Measurements from ENCODE around the gene MYCT1. TPM values are rescaled to one million over a fixed set of nuclear protein-coding genes. Genes with fewer than 3 reads are reported as not detected.

Gene MYCT1
- total RNA-seq, 1 experiment from 2014 or later: 1.5 TPM

GRCh38 chr6:152726313-152726712 is 28.6 kb downstream of the MYCT1 start:
- Mint-ChIP-seq H3K4me3 (no peak overlapping the region), H3K4me1 (peaks cover 9% of the 10 kb centered on the region), H3K27ac (no peak overlapping the region), H3K36me3 (no peaks in the 10 kb centered on the region), H3K27me3 (ENCODE audit: low read depth) (no peaks in the 10 kb centered on the region), H3K9me3 (no peaks in the 10 kb centered on the region)
- ChIA-PET CTCF (no interaction called here), POLR2A (no interaction called here)
- TF ChIP-seq ETV6 (CRISPR knock-in tag; IDR thresholded peaks at IDR 0.05): no peak
- TF ChIP-seq TEAD4 (CRISPR knock-in tag; IDR thresholded peaks at IDR 0.05): no peak
- TF ChIP-seq MXD4 (CRISPR knock-in tag; IDR thresholded peaks at IDR 0.05; ENCODE audit: borderline replicate concordance): no peak
- TF ChIP-seq NR2C2 (CRISPR knock-in tag; IDR thresholded peaks at IDR 0.05): no peak
- TF ChIP-seq SMAD3 (CRISPR knock-in tag; IDR thresholded peaks at IDR 0.05; ENCODE audit: borderline replicate concordance): no peak
- TF ChIP-seq ZNF138 (CRISPR knock-in tag; conservative IDR thresholded peaks at IDR 0.05): no peak
- no peak for TF ChIP-seq HMGXB4 (CRISPR knock-in tag; IDR thresholded peaks at IDR 0.05)
- no peak for TF ChIP-seq OVOL2 (CRISPR knock-in tag; IDR thresholded peaks at IDR 0.05; ENCODE audit: borderline replicate concordance)
- TF ChIP-seq FOXP4 (CRISPR knock-in tag; IDR thresholded peaks at IDR 0.05): no peak
- no peak for TF ChIP-seq FOXK1 (CRISPR knock-in tag; IDR thresholded peaks at IDR 0.05)
- TF ChIP-seq ESRRA (CRISPR knock-in tag; IDR thresholded peaks at IDR 0.05; ENCODE audit: borderline replicate concordance): no peak
- TF ChIP-seq CREB1 (CRISPR knock-in tag; IDR thresholded peaks at IDR 0.05): no peak
- no peak for TF ChIP-seq ATF2 (CRISPR knock-in tag; IDR thresholded peaks at IDR 0.05; ENCODE audit: borderline replicate concordance, low read depth)
- TF ChIP-seq ZNF263 (CRISPR knock-in tag; IDR thresholded peaks at IDR 0.05; ENCODE audit: low read depth): no peak
- no peak for TF ChIP-seq USF2 (CRISPR knock-in tag; IDR thresholded peaks at IDR 0.05)
- no peak for DNase-seq (ENCODE audit: low spot score)
- ATAC-seq: no peak

GRCh38 chr6:152727507-152727906 is 29.8 kb downstream of the MYCT1 start:
- H3K4me1 Mint-ChIP-seq: peaks cover 7% of the 10 kb centered on the region
- POLR2A ChIA-PET: no interaction called here
- H3K9me3 Mint-ChIP-seq: peaks cover 7% of the 10 kb centered on the region
- ATAC-seq (peak; percentile 83), DNase-seq (ENCODE audit: low spot score) (no peak)
- CTCF ChIA-PET: interaction anchor here (0.9 to 1.6 kb wide), 6 partner anchors 14 to 226 kb away, joined by 3 to 13 read pairs (median 4); no protein-coding TSS in a partner anchor
- no peaks in the 10 kb centered on the region for H3K27me3 Mint-ChIP-seq (ENCODE audit: low read depth)
- H3K27ac Mint-ChIP-seq: no peak overlapping the region
- H3K4me3 Mint-ChIP-seq: no peak overlapping the region
- peaks cover 4% of the 10 kb centered on the region; the same call in 1 of the 2 replicates for H3K36me3 Mint-ChIP-seq
- no peak for TF ChIP-seq HMGXB4 (CRISPR knock-in tag; IDR thresholded peaks at IDR 0.05)
- no peak for TF ChIP-seq ZNF671 (CRISPR knock-in tag; IDR thresholded peaks at IDR 0.05)
- no peak for TF ChIP-seq CBFB (CRISPR knock-in tag; IDR thresholded peaks at IDR 0.05; ENCODE audit: low read depth)
- TF ChIP-seq CREB1 (CRISPR knock-in tag; IDR thresholded peaks at IDR 0.05): no peak
- TF ChIP-seq USF2 (CRISPR knock-in tag; IDR thresholded peaks at IDR 0.05): no peak
- no peak for TF ChIP-seq MLX (CRISPR knock-in tag; IDR thresholded peaks at IDR 0.05)
- TF ChIP-seq TEAD4 (CRISPR knock-in tag; IDR thresholded peaks at IDR 0.05): no peak
- no peak for TF ChIP-seq NFATC4 (CRISPR knock-in tag; IDR thresholded peaks at IDR 0.05)
- no peak for TF ChIP-seq CDX4 (CRISPR knock-in tag; IDR thresholded peaks at IDR 0.05; ENCODE audit: borderline replicate concordance)
- TF ChIP-seq SMAD4 (CRISPR knock-in tag; IDR thresholded peaks at IDR 0.05): no peak
- no peak for TF ChIP-seq ZNF416 (CRISPR knock-in tag; IDR thresholded peaks at IDR 0.05)
- TF ChIP-seq SOX15 (CRISPR knock-in tag; IDR thresholded peaks at IDR 0.05): no peak
- TF ChIP-seq FOXP4 (CRISPR knock-in tag; IDR thresholded peaks at IDR 0.05): no peak
- no peak for TF ChIP-seq MXD4 (CRISPR knock-in tag; IDR thresholded peaks at IDR 0.05; ENCODE audit: borderline replicate concordance)
- no peak for TF ChIP-seq ZNF263 (CRISPR knock-in tag; IDR thresholded peaks at IDR 0.05; ENCODE audit: low read depth)

Data from WTC11 (cell line).